NCI-H526 (cell line): Measurements from ENCODE around the gene GATA5.
A peak's percentile ranks its signal among the peaks of the same experiment; 100 is the strongest.

Experiments
- DNase-seq, 2 experiments: peaks; one replicate each; lab custom pipeline; 2025; lab: John Stamatoyannopoulos, UW

Gene GATA5

DNA sequence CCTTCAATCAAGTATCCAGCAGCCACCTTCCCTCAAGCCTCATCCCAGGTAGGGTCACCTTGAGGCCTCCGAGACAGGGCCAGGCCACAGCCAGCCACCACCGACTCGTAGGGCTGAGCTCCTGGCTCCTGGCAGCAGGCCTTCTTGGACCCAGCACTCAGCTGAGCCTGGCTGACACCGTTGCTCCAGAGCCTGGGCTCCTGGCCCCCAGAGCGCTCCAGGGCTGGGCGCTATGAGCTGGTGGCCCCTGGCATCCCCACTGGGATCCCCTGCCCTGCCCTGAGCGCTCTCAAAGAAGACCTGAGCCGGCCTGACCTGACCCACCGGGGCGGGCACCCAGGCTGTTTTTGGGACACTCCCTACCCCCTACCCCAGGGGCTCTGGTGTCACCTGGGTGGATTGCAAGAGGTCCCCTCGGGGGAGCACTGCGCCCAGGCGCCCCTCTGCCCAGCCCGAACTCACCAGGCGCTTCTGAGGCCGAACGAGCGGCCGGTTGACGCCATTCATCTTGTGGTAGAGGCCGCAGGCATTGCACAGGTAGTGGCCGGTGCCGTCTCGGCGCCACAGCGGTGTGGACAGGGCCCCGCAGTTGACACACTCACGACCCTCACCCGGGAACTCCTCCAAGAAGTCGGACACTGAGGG, 2.7 kb downstream of the GATA5 start:
- DNase-seq, result no peak

DNA sequence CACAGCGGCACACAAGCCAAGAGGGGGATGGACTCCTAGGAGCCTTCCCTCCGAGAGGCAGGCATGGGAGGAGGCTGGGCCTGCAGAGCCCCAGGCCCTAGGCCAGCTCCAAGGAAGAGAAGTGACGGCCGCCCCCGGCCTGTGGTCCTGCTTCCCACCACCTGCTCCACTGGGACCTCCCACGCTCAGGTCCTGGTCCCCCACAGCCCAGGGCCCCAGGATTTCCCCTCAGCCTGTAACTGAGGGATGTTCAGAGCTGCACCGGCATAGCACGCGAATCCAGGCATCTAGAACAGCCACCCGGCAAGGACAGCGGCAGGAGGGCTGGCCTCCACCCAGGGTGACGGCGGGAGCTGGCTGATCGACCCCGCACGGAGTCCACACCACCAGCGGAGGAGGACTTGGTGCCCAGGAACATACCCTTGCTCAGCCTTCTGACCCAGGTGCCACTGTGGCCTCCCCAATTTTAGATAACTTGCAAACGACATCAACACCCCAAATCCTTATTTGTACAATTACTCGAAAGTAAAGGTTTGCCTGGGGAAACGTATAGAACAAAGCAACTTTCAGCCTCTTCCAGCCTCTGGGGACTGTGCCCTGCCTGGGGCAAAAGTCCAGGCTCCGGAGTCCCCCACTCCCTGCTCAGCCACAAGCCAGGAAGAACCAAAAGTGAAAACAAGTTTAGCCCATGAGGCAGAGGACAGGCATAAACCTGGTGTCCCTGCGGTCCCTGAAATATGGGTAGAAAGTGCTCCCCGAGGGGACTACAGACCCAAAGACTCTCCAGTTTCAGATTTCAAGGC, 3.5 kb downstream of the GATA5 start:
- no peak for DNase-seq

DNA sequence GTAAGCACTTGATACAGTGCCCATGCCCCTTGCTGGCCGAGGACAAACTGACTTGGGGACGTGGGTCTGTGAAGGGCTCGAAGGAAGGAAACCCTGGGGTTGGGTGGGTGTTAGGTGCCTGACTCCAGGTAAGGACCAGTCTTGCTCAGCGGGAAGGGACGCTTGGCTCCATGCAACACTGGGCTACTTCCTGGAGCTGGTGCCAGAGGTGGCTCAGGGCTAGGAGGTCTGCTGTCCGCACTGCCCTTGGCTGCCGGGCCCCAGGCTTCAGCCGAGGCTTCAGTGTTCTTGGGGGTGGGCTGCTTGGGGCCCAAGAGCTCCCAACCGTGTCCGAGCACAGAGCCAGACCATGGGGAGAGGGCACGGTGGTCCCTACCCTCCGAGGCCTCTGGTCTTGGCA, 5.3 kb downstream of the GATA5 start:
- DNase-seq, result no peak

DNA sequence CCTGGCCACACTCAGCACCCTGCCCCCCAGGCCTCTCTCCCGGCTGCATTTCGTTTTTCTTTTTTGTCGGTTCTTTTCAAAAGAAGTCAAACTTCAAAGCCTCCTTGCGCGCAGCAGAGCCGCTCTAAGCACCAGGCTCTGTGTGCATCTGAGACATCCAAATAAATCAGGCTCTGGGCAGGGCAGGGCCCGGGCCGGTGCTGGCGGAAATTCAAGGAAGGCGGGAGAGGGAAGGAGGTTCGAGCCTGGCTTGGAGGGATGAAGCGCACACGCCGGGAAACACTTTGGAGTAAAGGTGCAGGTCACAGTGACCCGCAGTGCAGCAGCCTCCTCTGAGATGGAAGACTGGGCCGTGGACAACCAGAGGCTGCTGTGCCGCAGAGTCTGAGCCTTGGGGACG, 5.8 kb downstream of the GATA5 start:
- DNase-seq, result no peak

DNA sequence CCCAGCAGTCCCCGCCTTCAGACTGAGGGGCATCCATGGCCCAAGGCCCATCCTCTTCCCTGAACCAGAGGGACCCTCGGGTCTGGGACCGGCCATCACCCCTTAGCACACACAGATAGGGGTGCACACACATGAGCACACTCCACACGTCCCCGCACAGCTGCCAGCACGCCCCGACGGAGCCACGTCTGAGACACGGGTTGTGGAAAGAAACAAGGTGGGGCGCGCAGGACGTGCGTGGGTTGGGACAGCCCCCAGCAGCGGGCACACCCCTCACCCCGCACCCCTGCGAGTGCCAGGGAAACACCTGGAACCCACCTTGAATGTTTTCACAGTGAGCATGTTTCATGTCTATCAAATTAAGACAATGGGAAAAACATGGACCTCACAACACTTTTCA, 6.4 kb downstream of the GATA5 start:
- DNase-seq, result no peak

DNA sequence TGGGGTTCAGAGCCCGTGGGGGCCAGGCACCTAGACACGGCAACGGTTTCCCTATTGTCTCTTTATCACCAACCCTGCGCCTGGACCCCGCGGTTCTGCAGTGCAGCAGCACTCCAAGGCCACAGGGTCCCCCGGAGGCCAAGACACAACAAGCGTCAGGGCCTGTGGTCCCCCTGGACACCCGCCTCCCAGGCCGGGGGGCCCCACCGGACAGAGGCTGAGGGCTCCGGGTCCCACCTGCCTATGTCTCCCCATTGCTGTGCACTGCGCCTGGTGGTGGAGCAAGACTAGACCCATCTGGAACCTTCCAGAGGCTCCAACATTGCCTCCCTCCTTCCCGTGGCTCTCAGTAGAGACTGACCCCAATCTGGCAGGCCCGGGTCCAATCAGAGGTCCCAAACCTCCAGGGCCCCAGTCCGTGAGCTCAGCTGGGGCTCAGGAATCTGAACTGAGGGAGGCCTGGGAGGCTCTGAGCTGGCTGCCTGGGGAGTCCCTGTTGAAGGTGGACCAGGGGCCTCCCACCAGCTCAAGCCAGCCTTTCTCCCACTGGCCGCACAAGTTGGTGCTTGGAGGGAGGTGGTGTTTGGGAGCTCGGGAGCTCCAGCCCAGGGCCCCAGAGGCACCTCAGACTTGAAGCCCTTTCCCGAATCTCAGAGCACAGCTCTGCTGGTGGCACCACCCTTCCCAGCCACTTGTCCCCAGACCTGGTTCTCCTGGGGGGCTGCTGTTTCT, 8.8 kb downstream of the GATA5 start:
- DNase-seq, result no peak

DNA sequence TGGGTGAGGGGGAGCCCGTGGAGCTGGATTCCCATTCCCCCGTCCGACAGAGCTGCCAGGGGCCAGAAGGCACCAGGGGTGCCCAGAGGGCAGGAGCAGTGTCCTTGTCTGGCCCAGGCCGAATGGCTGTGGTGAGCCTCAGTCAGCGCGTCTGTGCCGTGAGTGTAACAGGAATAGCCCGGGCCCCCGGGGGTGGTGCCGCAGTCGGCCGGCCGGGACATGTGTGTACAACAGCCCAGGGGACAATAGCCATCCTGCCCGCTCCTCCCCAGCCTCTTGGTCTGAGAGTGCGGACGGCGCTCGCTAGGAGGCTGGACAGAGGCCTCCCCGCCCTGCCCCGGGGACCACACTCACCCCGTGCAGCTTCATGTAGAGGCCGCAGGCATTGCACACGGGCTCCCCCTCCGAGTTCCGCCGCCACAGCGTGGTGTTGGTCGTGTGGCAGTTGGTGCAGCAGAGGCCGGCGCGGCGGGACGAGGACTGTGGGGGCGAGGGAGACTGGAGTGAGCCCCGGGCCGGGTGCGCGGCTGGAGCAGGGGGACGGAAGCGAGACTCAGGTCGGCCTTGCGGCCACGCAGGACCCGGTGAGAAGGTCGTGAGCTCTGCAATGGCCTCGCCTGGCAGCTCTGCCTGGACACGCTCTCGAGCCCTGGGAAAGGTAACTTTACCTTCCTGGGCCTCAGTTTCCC, 9.6 kb downstream of the GATA5 start:
- no peak for DNase-seq

DNA sequence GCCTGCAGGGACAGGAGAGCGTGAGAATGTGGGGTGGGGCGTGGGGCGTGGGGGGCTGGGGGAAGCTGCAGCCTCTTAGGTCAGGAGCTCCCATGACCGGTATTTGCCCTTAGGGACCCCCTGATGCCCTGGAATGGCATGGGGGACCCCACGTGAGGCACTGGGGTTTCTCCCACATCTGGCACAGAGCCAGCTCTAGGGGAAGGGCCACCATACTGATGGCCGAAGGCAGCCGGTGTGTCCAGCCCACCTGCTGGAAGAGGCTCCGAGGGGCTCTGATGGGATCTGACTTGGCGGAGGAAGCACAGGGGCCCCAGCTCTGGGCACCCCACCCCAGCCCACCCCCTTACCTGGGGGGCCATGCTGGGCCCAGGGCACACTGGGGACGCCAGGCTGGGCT, 10.8 kb downstream of the GATA5 start:
- DNase-seq, result no peak

DNA sequence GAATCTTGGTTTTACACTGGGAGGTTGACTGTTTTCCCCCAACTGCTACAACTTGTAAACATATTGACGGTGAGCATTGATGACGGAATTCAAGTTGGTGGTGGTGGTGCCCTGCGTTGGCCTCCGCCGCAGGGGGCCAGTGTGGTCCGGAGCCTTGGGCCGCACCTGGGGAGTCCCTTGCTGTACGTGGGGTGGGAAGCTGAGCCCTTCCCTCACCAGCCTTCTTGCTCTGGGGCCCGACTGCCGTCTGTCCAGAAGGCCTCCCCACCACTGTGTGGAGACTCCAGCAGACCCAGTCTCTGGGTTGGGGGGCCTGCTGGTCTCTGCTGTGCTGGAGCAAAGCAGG, 11.4 kb downstream of the GATA5 start:
- DNase-seq, result no peak

DNA sequence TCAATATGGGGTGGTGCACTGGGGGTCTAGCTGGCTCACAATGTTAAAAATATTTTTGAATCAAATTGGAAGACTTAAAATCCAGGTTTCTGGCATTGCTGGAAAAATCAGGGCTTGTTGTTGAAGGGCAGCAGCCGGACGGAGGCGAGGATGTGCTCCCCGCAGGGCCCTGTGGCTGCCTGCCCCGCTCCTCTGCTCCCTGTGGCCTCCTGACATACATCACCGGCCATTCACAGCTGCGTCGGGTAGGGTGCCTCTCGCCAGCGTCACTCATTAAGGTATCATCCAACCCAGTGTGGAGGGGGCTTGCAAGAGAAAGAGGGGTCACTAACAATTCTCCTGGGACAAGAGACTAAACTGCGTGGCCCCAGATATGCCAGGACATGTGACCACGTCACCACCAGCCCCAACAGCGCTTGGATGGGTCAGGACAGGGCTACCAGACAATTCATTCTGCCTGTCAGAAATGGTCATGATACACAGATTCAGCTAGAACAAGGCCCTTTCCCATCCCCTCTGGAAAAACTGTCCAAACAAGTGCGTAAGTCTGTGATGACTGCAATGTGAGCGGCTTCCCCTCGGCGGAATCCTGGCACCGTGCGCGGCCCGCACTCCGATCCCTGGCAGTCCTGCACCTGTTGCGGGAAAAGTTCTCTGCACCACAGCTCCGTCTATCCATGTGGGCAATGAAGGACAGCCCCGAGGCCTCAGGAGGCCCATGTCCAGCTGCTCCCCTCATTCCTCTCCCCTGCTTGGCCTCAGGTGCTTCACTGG, 12.0 kb downstream of the GATA5 start:
- DNase-seq, result no peak

DNA sequence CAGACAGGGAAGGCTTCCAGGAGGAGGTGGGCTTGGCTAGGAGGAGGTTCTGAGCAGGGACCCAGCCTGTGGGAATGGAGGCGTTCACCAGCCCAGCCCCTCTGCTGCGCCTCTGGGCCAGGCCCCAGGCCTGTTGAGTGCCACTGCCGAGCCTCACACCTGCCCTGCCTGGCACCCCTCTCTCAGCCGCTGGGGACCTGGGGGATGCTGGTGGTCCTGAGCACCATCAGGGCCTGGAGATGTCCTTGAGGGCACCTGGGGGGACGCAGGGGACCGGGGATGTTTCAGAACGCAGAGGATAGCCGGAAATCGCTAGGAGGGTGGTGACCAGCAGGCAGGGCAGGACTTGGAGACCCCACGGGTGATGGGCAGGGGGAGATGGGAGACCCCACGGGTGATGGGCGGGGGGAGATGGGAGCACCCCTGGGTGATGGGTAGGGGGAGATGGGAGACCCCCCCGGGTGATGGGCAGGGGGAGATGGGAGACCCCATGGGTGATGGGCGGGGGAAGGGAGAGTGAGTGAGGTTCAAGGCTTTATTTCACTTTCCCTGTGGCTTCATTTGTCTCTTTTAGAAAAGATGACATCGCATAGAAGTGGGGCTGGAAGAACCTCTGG, 12.7 kb downstream of the GATA5 start:
- no peak for DNase-seq

DNA sequence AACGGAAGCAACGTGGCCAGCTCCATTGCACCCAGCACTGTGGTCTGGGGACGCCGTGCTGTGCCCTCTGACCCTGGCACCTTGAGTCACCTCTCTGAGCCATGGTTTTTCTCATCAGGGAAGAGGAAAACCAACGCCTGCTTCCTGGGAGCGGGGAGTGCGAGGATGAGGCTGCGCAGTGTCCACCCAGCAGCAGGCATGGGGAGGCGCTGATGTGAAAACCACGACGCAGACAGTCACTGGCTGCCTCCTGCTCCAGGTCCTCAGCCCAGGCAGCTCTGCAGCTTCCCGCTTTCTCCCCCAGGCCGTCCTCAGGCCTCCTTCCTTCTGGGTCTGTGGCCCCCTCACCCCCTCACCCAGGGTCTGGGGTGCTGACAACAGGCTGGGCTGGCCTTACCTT, 14.0 kb downstream of the GATA5 start:
- no peak for DNase-seq

DNA sequence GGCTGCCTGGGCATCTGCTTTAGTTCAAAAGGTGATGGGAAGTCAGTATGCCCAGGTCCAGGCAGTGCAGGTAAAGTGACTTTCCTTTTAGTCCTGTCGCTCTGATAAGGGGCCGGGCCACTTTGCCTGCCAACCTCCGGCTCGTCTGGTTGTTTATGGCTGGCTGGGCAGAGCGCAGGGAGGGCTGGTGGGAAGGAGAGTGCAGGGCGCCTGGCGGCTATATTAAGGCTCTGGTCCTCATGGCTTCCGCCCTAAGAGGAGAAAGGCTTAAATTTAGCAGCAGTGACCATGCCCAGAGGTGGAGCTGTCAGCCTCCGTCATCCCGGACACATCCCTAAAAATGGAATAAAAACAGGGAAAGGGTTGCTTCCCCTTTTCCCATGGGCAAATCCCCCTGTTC, 14.6 kb downstream of the GATA5 start:
- DNase-seq, result peak in 1 of 2 experiments; percentile 53

DNA sequence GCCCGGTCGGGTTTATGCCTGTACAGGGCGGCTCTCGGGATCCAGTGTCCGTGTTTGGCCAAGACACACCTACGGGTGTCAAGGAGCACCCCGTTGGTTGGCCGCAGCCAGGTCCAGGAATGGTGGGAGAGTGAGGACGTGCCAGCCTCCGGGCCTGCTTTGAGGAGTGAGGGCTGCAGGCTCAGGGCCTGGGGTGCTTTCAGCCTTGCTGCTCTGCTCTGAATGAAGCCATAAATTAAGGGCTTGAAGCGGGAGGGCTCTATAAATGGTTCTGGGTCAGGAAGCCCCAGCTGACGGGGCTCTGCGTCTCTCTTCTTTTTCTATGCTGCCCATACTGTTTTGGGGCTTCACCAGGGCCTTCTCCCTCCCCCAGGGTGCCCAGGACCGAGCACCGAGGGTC, 15.1 kb downstream of the GATA5 start:
- no peak for DNase-seq

DNA sequence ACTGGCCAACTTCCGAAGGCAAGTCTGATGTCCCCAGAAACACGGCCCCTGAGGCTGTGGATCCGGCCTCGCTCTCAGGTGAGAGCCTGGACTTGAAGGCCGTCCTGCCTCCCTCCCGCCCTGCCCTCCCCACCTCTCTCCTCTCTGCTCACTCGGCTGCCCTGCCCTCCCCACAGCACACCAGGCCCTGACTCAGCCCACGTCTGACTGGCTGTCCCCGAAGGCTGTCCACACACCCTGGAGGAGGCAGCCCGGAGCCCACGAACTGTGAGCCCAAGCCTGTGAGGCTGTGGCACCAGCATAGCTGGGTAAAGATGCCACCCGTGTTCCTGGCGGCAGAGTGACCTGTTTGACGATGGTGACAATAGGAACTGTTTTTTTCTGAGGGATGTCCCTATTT, 16.3 kb downstream of the GATA5 start:
- DNase-seq, result no peak

DNA sequence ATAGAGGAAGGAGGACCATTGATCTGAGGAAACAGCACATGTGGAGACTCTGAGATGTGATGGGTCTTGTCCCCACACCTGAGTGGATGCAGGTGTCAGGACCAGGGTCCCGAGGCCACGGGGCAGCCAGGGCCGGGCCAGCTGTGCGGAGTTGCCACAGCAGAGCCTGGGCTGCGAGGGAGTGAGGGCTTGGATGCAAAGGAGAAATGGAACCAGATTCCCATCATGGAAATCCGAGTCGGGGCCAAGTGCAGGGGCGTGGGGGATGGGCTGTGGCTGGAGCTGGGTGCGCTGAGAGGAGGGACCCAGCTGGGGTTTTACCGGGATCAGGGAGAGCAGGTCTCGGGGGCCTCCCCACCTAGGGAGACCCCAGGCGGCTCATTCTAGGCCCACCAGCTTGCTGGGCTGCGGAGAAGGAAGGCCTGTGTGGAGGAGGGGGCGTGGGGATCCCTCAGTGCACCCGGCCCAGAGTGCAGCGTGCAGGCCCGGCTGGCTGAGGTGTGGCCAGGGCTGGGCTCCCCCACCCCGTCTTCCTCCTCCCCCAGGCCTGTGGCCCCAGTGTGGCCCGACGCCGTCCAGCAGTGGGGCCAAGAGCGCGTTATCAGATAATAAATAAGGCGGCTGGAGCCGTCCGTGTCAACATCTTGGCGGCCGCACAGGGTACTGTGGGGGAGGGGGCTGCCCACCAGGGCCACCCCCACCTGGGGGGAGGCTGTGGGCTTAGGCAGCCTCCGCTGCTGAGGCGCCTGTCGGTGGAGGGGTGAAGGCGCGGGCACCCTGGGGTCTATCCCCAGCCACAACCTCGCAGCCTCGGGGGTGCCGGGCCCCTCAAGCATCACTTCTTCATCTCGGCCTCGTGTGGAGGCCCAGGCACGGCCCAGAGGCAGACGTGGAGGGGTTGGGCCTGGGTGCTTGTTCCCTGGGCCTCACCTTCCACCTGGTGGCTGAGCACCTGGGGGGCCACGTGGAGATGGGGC, 17.2 kb downstream of the GATA5 start:
- no peak for DNase-seq

DNA sequence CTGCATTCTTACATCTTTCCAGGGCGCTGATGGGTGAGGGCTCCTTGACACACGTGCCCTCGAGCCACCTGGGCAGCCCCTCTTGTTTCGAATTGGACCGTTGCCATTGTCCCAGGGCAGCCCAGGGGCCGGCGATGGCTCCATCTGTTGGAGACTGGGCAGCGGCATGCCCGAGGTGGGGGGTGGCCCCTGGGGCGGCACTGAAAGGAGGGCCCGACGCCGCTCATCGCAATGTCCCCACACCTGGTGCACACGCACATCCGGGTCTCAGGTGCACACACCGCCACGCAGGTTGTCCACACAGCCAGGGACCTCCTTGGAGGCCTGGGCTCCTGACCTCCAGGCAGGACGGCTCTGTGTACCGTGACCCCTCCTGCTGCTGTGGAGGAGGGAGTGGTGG, 18.0 kb downstream of the GATA5 start:
- DNase-seq, result no peak

DNA sequence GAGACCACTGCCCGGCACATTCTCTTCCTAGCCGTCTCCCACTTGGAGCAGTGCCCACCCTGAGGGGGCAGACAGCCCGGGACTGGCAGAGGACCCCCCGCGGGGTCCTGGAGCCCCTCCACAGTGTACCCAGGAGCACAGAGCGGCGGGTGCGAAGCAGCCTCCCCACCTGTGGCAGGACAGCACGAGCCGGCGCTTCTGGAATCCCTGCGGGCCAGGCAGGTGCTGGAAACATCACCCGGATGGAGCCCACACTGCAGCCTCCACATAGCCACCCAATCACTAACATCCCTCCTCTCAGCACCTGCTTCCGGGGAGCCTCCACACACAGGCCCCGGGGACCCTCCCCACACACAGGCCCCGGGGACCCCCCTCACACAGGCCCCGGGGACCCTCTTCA, 18.7 kb downstream of the GATA5 start:
- DNase-seq, result no peak

DNA sequence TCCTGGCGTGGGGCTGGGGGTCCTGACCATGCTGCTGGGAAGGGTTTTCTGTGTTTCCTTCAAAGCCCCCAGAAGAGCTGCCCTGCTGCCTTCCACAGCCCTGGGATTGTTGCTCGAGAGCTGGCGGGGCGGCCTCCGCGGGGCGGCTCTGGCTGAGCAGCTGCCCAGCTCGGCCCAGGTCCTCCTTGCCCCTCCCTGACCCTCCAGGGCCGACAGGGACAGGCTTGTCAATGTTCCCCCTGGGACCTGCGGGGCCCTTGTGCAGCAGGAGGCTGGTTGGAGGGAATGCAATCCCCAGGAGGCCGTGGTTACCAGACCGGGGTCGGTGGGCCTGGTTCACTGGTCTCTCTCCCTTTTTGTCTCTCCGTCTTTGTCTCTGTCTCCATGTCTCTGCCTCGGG, 19.9 kb downstream of the GATA5 start:
- DNase-seq, result no peak

DNA sequence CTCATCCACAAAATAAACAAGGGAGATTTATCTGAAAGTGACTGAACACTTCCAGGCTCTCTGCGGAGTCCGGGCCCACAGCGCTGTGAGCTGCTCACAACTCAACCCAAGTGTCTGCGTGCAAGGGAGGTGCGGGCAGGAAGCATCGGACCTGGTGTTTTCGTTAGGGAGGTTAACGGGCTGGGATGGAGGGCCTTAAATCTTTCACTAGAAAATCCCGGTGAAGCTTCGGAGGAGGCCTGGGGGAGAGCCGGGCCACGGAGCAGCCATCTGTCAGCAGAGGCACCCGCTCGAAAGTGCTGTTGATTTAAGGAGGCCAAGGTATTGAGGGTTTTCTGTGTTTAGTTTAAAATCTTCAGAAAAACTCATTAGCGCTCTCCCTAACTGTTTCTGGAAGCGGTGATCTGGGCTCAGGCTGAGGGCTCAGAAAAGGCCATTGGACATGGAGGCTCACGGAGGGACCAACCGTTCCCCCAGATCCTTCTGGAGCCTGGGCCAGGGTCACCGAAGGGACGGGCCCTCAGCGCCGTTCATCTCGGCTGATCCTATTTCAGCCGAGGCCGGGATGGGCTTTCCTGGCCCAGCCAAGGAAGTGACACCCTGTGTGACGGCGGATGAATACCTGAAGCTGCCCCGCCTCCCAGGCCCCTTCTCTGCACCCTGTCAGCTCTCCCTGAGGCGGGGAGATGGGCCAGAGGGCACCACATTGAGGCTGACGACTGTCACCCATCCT, 20.7 kb downstream of the GATA5 start:
- no peak for DNase-seq
